Measurements from ENCODE around the gene CYP2U1.
"Not testable (repeated sequence)": the region's sequence is repeated elsewhere in the genome, so short reads cannot be mapped to it uniquely, and the experiment has no call there.

Gene CYP2U1

DNA sequence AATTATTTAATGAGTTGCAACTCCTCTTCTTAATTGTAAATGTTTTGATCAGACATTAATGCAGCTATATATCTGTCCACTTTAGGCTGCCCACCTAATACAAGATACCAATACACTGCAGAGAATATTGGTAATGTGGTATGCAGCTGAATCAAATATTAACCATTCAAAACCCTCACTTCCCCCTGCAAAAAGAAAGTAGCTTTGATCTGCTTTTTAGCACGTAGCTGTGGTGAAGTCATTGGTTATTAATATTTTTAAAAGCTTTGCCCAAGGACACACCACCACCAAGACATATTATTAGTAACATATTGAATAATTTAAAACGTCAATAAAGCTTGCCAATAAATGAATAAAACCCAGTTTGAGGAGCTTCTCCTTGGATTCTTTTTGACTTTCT, 28.6 kb upstream of the CYP2U1 start:
- DNase-seq (ENCODE audit: low read depth), result no peak
- H3K4me3 ChIP-seq (replicated peaks; ENCODE audit: low read depth, low read length), result no peak overlapping the region
- no peak for TF ChIP-seq CTCF (IDR thresholded peaks at IDR 0.05; ENCODE audit: low read length, missing control alignments)

DNA sequence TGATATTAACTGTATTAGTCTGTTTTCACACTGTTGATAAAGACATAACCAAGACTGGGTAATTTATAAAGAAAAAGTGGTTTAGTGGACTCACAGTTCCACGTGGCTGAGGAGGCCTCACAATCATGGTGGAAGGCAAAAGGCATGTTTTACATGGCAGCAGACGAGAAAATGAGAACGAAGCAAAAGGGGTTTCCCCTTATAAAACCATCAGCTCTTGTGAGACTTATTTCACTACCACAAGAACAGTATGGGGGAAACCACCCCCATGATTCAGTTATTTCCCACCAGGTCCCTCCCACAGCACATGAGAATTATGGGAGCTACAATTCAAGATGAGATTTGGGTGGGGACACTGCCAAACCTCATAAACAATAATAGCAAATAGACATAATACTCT, 26.3 kb upstream of the CYP2U1 start:
- not testable (repeated sequence) for DNase-seq (ENCODE audit: low read depth); H3K4me3 ChIP-seq (replicated peaks; ENCODE audit: low read depth, low read length)

DNA sequence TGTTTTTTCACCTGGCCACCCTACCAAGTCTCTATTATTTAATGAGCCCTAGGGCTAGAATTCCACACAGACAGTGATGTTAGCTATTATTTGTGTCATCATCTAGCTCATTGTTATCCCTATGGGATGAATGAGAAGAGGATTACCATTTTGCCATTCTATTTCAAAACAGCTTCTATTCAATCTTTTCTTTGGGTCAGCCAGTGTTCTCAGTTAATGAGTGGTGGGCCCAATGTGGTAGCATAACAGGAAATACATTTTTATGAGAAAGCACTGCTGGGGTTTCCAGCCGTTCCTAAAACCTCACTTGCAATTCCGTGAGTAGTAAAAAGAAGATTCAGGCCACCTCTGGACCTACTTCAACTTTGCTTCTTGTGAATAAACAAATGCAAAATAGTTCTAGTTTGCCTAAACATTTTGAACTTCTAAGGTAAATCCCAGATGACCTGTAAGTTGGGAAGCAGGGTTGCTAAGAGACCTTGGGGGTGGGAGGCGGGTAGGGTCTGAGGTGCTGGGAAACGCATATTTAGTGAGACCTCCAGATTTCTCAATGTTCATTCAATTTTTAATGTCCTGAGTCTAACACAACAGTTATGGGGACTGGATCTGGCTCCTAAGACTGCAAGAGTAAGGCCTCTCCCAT, 24.8 kb upstream of the CYP2U1 start:
- no peak for DNase-seq (ENCODE audit: low read depth)
- no peak for TF ChIP-seq CTCF (IDR thresholded peaks at IDR 0.05; ENCODE audit: low read length, missing control alignments)
- H3K4me3 ChIP-seq (replicated peaks; ENCODE audit: low read depth, low read length), result no peak overlapping the region

- DNase-seq (ENCODE audit: low read depth), result no peak
- H3K4me3 ChIP-seq (replicated peaks; ENCODE audit: low read depth, low read length), result no peak overlapping the region
- TF ChIP-seq CTCF (IDR thresholded peaks at IDR 0.05; ENCODE audit: low read length, missing control alignments), result no peak
Measured at GRCh38 chr4:107908377-107908776, 23.0 kb upstream of the CYP2U1 start.

GRCh38 chr4:107913283-107913899, 18.0 kb upstream of the CYP2U1 start:
- no peak overlapping the region for H3K4me3 ChIP-seq (replicated peaks; ENCODE audit: low read depth, low read length)
- TF ChIP-seq CTCF (IDR thresholded peaks at IDR 0.05; ENCODE audit: low read length, missing control alignments), result peak; percentile 67
- DNase-seq (ENCODE audit: low read depth), result peak; percentile 89

- H3K4me3 ChIP-seq (replicated peaks; ENCODE audit: low read depth, low read length), result no peak overlapping the region
- no peak for DNase-seq (ENCODE audit: low read depth)
- TF ChIP-seq CTCF (IDR thresholded peaks at IDR 0.05; ENCODE audit: low read length, missing control alignments), result no peak
Measured at GRCh38 chr4:107915220-107915619, 16.1 kb upstream of the CYP2U1 start.

- no peak for TF ChIP-seq CTCF (IDR thresholded peaks at IDR 0.05; ENCODE audit: low read length, missing control alignments)
- no peak for DNase-seq (ENCODE audit: low read depth)
- H3K4me3 ChIP-seq (replicated peaks; ENCODE audit: low read depth, low read length), result no peak overlapping the region
Measured at GRCh38 chr4:107916623-107917022, 14.7 kb upstream of the CYP2U1 start.
